IMR-90 (cell line): ENCODE data around the gene FSD1L. TPM values are rescaled to one million over a fixed set of nuclear protein-coding genes. Genes with fewer than 3 reads are reported as not detected.

Experiments used
- ATAC-seq: fragments of 200-7000 bp; cut with Tn5 transposase; 2 replicates; pipeline ENCODE4 v1.9.1; 2020; ENCODE audit warnings: low read depth, mild to moderate bottlenecking, moderate library complexity
- BruUV-seq: library from RNA; stranded (reverse); fragments of 400-500 nt; replicated peaks from 2 replicates; lab custom pipeline; 2021; lab: Mats Ljungman, UMichigan
- CTCF ChIA-PET: fragments of 300-600 bp; formaldehyde crosslinking; extraction: SDS; loops from one replicate; lab custom pipeline; 2021; ENCODE audit warnings: antibody characterized with exemption; lab: Yijun Ruan, JAX
- POLR2A ChIA-PET: fragments of 300-600 bp; sonication (Branson Sonifier 250); formaldehyde crosslinking; loops from one replicate; lab custom pipeline; 2022; ENCODE audit warnings: antibody characterized with exemption; ENCODE audit not compliant: unreplicated experiment; lab: Charles Lee
- DNase-seq: peaks from one replicate; pipeline ENCODE4 v3.0.0; 2013
- H2AFZ ChIP-seq: replicated peaks from 2 replicates; pipeline ENCODE3; 2013; ENCODE audit warnings: low read length, mild to moderate bottlenecking; ENCODE audit not compliant: poor library complexity
- H2AK5ac ChIP-seq: 2 replicates; pipeline ENCODE4 v1.6.1; 2013; ENCODE audit warnings: low read depth, low read length, inconsistent platforms
- H2AK9ac ChIP-seq: replicated peaks from 2 replicates; pipeline ENCODE3; 2013; ENCODE audit warnings: mild to moderate bottlenecking, low read depth, low read length, moderate library complexity; ENCODE audit not compliant: poor library complexity
- H2BK120ac ChIP-seq: 2 replicates; pipeline ENCODE4 v1.6.1; 2013; ENCODE audit warnings: low read depth, low read length, inconsistent platforms
- H2BK15ac ChIP-seq: 3 replicates; pipeline ENCODE4 v1.6.1; 2013; ENCODE audit warnings: low read depth, low read length, inconsistent platforms
- H2BK20ac ChIP-seq: 2 replicates; pipeline ENCODE4 v1.6.1; 2013; ENCODE audit warnings: low read depth, mild to moderate bottlenecking, inconsistent platforms, low read length, moderate library complexity
- H2BK5ac ChIP-seq: 2 replicates; pipeline ENCODE4 v1.6.1; 2013; ENCODE audit warnings: mild to moderate bottlenecking, low read depth, low read length, inconsistent platforms; ENCODE audit not compliant: poor library complexity, severe bottlenecking
- H3K14ac ChIP-seq: replicated peaks from 2 replicates; pipeline ENCODE4 v1.6.1; 2013; ENCODE audit warnings: low read depth, low read length, inconsistent platforms
- H3K18ac ChIP-seq: 2 replicates; pipeline ENCODE4 v1.6.1; 2013; ENCODE audit warnings: low read depth, low read length, control low read depth
- H3K23ac ChIP-seq: 2 replicates; pipeline ENCODE4 v1.6.1; 2013; ENCODE audit warnings: low read depth, low read length, inconsistent platforms
- H3K27ac ChIP-seq: 2 replicates; pipeline ENCODE4 v1.5.1; 2013; ENCODE audit warnings: mild to moderate bottlenecking, control low read depth, low read length; ENCODE audit not compliant: insufficient read depth
- H3K27me3 ChIP-seq: 2 replicates; pipeline ENCODE4 v1.6.1; 2013; ENCODE audit warnings: low read length; ENCODE audit not compliant: control insufficient read depth, insufficient read depth
- H3K36me3 ChIP-seq: 2 replicates; pipeline ENCODE4 v1.6.1; 2013; ENCODE audit warnings: low read length, mixed read lengths; ENCODE audit not compliant: control insufficient read depth, insufficient read depth
- H3K4ac ChIP-seq: 2 replicates; pipeline ENCODE4 v1.6.1; 2013; ENCODE audit warnings: low read depth, low read length, inconsistent platforms
- H3K4me1 ChIP-seq: 2 replicates; pipeline ENCODE4 v1.6.1; 2013; ENCODE audit warnings: low read length, mixed read lengths; ENCODE audit not compliant: control insufficient read depth, insufficient read depth
- H3K4me2 ChIP-seq: 2 replicates; pipeline ENCODE4 v1.6.1; 2013; ENCODE audit warnings: low read depth, mild to moderate bottlenecking, control low read depth, low read length, moderate library complexity
- H3K4me3 ChIP-seq: 2 replicates; pipeline ENCODE4 v1.5.1; 2013; ENCODE audit warnings: low read depth, mild to moderate bottlenecking, control low read depth, low read length, moderate library complexity; ENCODE audit not compliant: insufficient read depth
- H3K56ac ChIP-seq: 2 replicates; pipeline ENCODE4 v1.6.1; 2013; ENCODE audit warnings: low read length, inconsistent platforms; ENCODE audit not compliant: insufficient read depth; ENCODE audit errors: extremely low read depth
- H3K79me1 ChIP-seq, 2 experiments: 2 replicates each; pipeline ENCODE4 v1.6.1; 2013; ENCODE audit warnings: low read length in 2 of 2, inconsistent platforms in 1 of 2, low read depth in 1 of 2
- H3K9ac ChIP-seq: 2 replicates; pipeline ENCODE4 v1.6.1; 2013; ENCODE audit warnings: low read depth, low read length, control low read depth
- H3K9me1 ChIP-seq: 2 replicates; pipeline ENCODE4 v1.6.1; 2013; ENCODE audit warnings: low read length, inconsistent platforms; ENCODE audit not compliant: insufficient read depth
- H3K9me3 ChIP-seq: 2 replicates; pipeline ENCODE4 v1.6.1; 2013; ENCODE audit warnings: low read length; ENCODE audit not compliant: control insufficient read depth, insufficient read depth
- H4K20me1 ChIP-seq: 2 replicates; pipeline ENCODE4 v1.6.1; 2013; ENCODE audit warnings: low read length, inconsistent platforms; ENCODE audit not compliant: insufficient read depth
- H4K5ac ChIP-seq: 2 replicates; pipeline ENCODE4 v1.6.1; 2013; ENCODE audit warnings: mild to moderate bottlenecking, low read depth, low read length, control low read depth
- H4K8ac ChIP-seq, 2 experiments: 2 replicates each; pipeline ENCODE4 v1.6.1; 2013; ENCODE audit warnings: low read depth in 2 of 2, low read length in 2 of 2, control low read depth in 1 of 2, inconsistent platforms in 1 of 2
- H4K91ac ChIP-seq: 2 replicates; pipeline ENCODE4 v1.6.1; 2013; ENCODE audit warnings: low read depth, low read length, inconsistent platforms; ENCODE audit not compliant: insufficient read depth
- CEBPB ChIP-seq: IDR thresholded peaks from 2 replicates; pipeline ENCODE4 v1.6.1; 2012; ENCODE audit warnings: low read depth, low read length, improper control_type of control experiment
- FOS ChIP-seq: fragments of 150-350 bp; IDR thresholded peaks from 2 replicates; pipeline ENCODE4 v1.6.1; 2016; ENCODE audit warnings: low read depth, low read length
- MXI1 ChIP-seq: IDR thresholded peaks from 2 replicates; pipeline ENCODE4 v1.6.1; 2012; ENCODE audit warnings: low read depth, mild to moderate bottlenecking, low read length, moderate library complexity, borderline replicate concordance
- POLR2A ChIP-seq: IDR thresholded peaks from 2 replicates; pipeline ENCODE4 v1.6.1; 2012; ENCODE audit warnings: mild to moderate bottlenecking, low read depth, low read length
- RCOR1 ChIP-seq: IDR thresholded peaks from 2 replicates; pipeline ENCODE4 v1.6.1; 2012; ENCODE audit warnings: mild to moderate bottlenecking, low read length, improper control_type of control experiment; ENCODE audit not compliant: insufficient replicate concordance
- SMC3 ChIP-seq: fragments of 150-350 bp; IDR thresholded peaks from 2 replicates; pipeline ENCODE4 v1.6.1; 2016; ENCODE audit warnings: low read depth, mild to moderate bottlenecking, antibody characterized with exemption, low read length, moderate library complexity
- WGBS, 2 experiments: methylation state at CpG; one replicate each; pipeline versions ENCODE4 v1.1.5 to v1.1.7; 2013; ENCODE audit warnings: missing lambda C conversion rate in 2 of 2; ENCODE audit not compliant: insufficient read length in 1 of 2; ENCODE audit errors: extremely low coverage in 2 of 2; 5-methylcytosine and 5-hydroxymethylcytosine counted together
- dilution Hi-C: fragments of 300-500 bp; cut with HindIII; formaldehyde crosslinking; loops from one replicate; pipeline ENCODE4 v1.14.3; 2018; ENCODE audit warnings: low sequenced_read_pairs; ENCODE audit not compliant: unreplicated experiment
- in situ Hi-C: fragments of 300-500 bp; cut with MboI; formaldehyde crosslinking; loops from 3 replicates; pipeline ENCODE4 v1.14.3; 2019; ENCODE audit warnings: low sequenced_read_pairs, inconsistent platforms, mixed read lengths
- intact Hi-C: fragments of 100-400 bp; cut with micrococcal nuclease; formaldehyde crosslinking; loops from 2 replicates; pipeline ENCODE4 v1.10.0; 2022
- polyA plus RNA-seq, 3 experiments: library from polyadenylated mRNA; depleted of rRNA; stranded (reverse); fragments of >200 nt; gene quantifications; 2 replicates each; pipeline ENCODE4 v1.2.3, GENCODE V29; 2012; ENCODE audit warnings: low replicate concordance in 1 of 3
- total RNA-seq: library from RNA; depleted of rRNA; stranded (reverse); fragments of >200 nt; gene quantifications from 2 replicates; pipeline ENCODE4 v1.2.3, GENCODE V29; 2012
- TF ChIP-seq, protein P1 (sequence below): conservative IDR thresholded peaks from 2 replicates; pipeline ENCODE4 v1.5.1; 2012; ENCODE audit warnings: mild to moderate bottlenecking, low read depth, low read length, improper control_type of control experiment

FSD1L gene
- total and polyA plus RNA-seq, 2 of the 4 experiments (the other 2 are of a cell fraction): 1.4 to 2.9 TPM

- no peak overlapping the region for H3K23ac ChIP-seq
- H3K9ac ChIP-seq: no peak overlapping the region
- no peak overlapping the region for H2AFZ ChIP-seq
- H2BK5ac ChIP-seq: no peak overlapping the region
- no peaks in the 10 kb centered on the region for H3K9me1 ChIP-seq
- H3K4me2 ChIP-seq: no peak overlapping the region
- H4K5ac ChIP-seq: no peak overlapping the region
- in situ Hi-C loops: no loop called here
- H3K36me3 ChIP-seq: no peaks in the 10 kb centered on the region
- no peak for ATAC-seq
- H3K27ac ChIP-seq: no peak overlapping the region
- H3K79me1 ChIP-seq: peaks cover 8 to 11% of the 10 kb centered on the region in 2 experiments
- intact Hi-C loops: no loop called here
- no peak overlapping the region for H2BK15ac ChIP-seq
- H4K8ac ChIP-seq: no peak overlapping the region
- H3K56ac ChIP-seq: no peak overlapping the region
- TF ChIP-seq POLR2A: no peak
- no peak for TF ChIP-seq RCOR1
- TF ChIP-seq, protein P1, sequence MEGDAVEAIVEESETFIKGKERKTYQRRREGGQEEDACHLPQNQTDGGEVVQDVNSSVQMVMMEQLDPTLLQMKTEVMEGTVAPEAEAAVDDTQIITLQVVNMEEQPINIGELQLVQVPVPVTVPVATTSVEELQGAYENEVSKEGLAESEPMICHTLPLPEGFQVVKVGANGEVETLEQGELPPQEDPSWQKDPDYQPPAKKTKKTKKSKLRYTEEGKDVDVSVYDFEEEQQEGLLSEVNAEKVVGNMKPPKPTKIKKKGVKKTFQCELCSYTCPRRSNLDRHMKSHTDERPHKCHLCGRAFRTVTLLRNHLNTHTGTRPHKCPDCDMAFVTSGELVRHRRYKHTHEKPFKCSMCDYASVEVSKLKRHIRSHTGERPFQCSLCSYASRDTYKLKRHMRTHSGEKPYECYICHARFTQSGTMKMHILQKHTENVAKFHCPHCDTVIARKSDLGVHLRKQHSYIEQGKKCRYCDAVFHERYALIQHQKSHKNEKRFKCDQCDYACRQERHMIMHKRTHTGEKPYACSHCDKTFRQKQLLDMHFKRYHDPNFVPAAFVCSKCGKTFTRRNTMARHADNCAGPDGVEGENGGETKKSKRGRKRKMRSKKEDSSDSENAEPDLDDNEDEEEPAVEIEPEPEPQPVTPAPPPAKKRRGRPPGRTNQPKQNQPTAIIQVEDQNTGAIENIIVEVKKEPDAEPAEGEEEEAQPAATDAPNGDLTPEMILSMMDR: no peak
- TF ChIP-seq SMC3: no peak
- no peak for TF ChIP-seq CEBPB
- TF ChIP-seq MXI1: no peak
- TF ChIP-seq FOS: no peak
- BruUV-seq: no TSS peak
- WGBS, 2 experiments: 51% methylated on average over 9 of the region's 10 CpGs; no CpG with 5 or more reads in 1 of the 2 experiments
- H3K4me3 ChIP-seq: no peak overlapping the region
- H3K4ac ChIP-seq: no peak overlapping the region
- peak; percentile 41 for DNase-seq
- no peaks in the 10 kb centered on the region for H3K9me3 ChIP-seq
- dilution Hi-C loops: no loop called here
- no peaks in the 10 kb centered on the region for H3K27me3 ChIP-seq
- no peak overlapping the region for H4K91ac ChIP-seq
- ChIA-PET CTCF (no interaction called here), POLR2A (no interaction called here)
- H4K20me1 ChIP-seq: no peaks in the 10 kb centered on the region
- H3K14ac ChIP-seq: no peak overlapping the region
- no peak overlapping the region for H2BK20ac ChIP-seq
- H3K4me1 ChIP-seq: no peaks in the 10 kb centered on the region
- no peak overlapping the region for H2AK5ac ChIP-seq
- no peak overlapping the region for H2BK120ac ChIP-seq
- H3K18ac ChIP-seq: no peak overlapping the region
- H2AK9ac ChIP-seq: no peak overlapping the region
Measured at GRCh38 chr9:105554042-105554441, 106.2 kb downstream of the FSD1L start.
